Measurements from ENCODE around the gene PPM1D.

- TF ChIP-seq, protein P1, sequence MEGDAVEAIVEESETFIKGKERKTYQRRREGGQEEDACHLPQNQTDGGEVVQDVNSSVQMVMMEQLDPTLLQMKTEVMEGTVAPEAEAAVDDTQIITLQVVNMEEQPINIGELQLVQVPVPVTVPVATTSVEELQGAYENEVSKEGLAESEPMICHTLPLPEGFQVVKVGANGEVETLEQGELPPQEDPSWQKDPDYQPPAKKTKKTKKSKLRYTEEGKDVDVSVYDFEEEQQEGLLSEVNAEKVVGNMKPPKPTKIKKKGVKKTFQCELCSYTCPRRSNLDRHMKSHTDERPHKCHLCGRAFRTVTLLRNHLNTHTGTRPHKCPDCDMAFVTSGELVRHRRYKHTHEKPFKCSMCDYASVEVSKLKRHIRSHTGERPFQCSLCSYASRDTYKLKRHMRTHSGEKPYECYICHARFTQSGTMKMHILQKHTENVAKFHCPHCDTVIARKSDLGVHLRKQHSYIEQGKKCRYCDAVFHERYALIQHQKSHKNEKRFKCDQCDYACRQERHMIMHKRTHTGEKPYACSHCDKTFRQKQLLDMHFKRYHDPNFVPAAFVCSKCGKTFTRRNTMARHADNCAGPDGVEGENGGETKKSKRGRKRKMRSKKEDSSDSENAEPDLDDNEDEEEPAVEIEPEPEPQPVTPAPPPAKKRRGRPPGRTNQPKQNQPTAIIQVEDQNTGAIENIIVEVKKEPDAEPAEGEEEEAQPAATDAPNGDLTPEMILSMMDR (conservative IDR thresholded peaks at IDR 0.05; ENCODE audit: low read length), result no peak
- no peak for TF ChIP-seq EZH2phosphoT487 (IDR thresholded peaks at IDR 0.05; ENCODE audit: borderline replicate concordance, low read depth, low read length)
Measured at GRCh38 chr17:60627124-60627523, 27.1 kb downstream of the PPM1D start.
